OCI-LY3 (cell line): Measurements from ENCODE around the gene C1orf116.

ENCODE experiments used
- H2AFZ ChIP-seq: fragments of 200-600, 300-600 bp; shearing (Covaris generic); 2 replicates; pipeline ENCODE4 v1.6.0; 2014; ENCODE audit warnings: antibody characterized with exemption, low read depth, low read length
- H3K27ac ChIP-seq: fragments of 200-600, 300-600 bp; sonication (generic); 2 replicates; pipeline ENCODE4 v1.5.1; 2014; ENCODE audit warnings: mild to moderate bottlenecking, low read length, moderate library complexity, mixed read lengths
- H3K27me3 ChIP-seq: fragments of 200-600, 300-600 bp; sonication (generic); 2 replicates; pipeline ENCODE4 v1.6.1; 2014; ENCODE audit warnings: low read depth, low read length, mixed read lengths
- H3K36me3 ChIP-seq: fragments of 200-600, 300-600 bp; sonication (generic); replicated peaks from 2 replicates; pipeline ENCODE3; 2014; ENCODE audit warnings: low read depth, low read length, mixed read lengths
- H3K4me1 ChIP-seq: fragments of 300-600, 200-600 bp; sonication (generic); 2 replicates; pipeline ENCODE4 v1.6.1; 2014; ENCODE audit warnings: low read length, mixed read lengths
- H3K4me2 ChIP-seq: fragments of 200-600, 300-600 bp; sonication (generic); 2 replicates; pipeline ENCODE4 v1.6.1; 2014; ENCODE audit warnings: low read length, mixed read lengths
- H3K4me3 ChIP-seq: fragments of 300-600, 200-600 bp; sonication (generic); 2 replicates; pipeline ENCODE4 v1.5.1; 2014; ENCODE audit warnings: antibody characterized with exemption, mild to moderate bottlenecking, low read length, moderate library complexity
- H3K79me2 ChIP-seq: fragments of 300-600, 200-600 bp; shearing (Covaris generic); 2 replicates; pipeline ENCODE4 v1.6.1; 2014; ENCODE audit warnings: mild to moderate bottlenecking, low read length, mixed read lengths
- H3K9ac ChIP-seq: fragments of 300-600, 200-600 bp; shearing (Covaris generic); 2 replicates; pipeline ENCODE4 v1.6.0; 2014; ENCODE audit warnings: mild to moderate bottlenecking, low read length, moderate library complexity
- H3K9me3 ChIP-seq: fragments of 200-600, 300-600 bp; shearing (Covaris generic); 2 replicates; pipeline ENCODE4 v1.6.1; 2014; ENCODE audit warnings: low read length, mixed read lengths; ENCODE audit not compliant: insufficient read depth
- H4K20me1 ChIP-seq: fragments of 200-600, 300-600 bp; sonication (generic); 2 replicates; pipeline ENCODE4 v1.6.1; 2016; ENCODE audit warnings: low read length, mixed read lengths; ENCODE audit not compliant: insufficient read depth
- CTCF ChIP-seq: fragments of 200-600, 300-600 bp; sonication (generic); IDR thresholded peaks from 2 replicates; pipeline ENCODE4 v1.5.1; 2014; ENCODE audit warnings: antibody characterized with exemption, low read length, low read depth
- EZH2phosphoT487 ChIP-seq: fragments of 200-600 bp; shearing (Covaris generic); IDR thresholded peaks from 2 replicates; pipeline ENCODE4 v1.6.1; 2018; ENCODE audit warnings: antibody characterized with exemption, mixed run types, low read depth

Gene C1orf116

GRCh38 chr1:207073906-207074820 lies 41.6 kb upstream of the C1orf116 start:
- Histone ChIP-seq H4K20me1 (no peaks in the 10 kb centered on the region), H3K4me3 (no peak overlapping the region), H2AFZ (no peak overlapping the region), H3K27me3 (no peaks in the 10 kb centered on the region), H3K4me1 (peaks cover 14% of the 10 kb centered on the region), H3K27ac (no peak overlapping the region), H3K79me2 (no peaks in the 10 kb centered on the region), H3K9me3 (no peaks in the 10 kb centered on the region), H3K9ac (no peak overlapping the region), H3K36me3 (peaks cover 15% of the 10 kb centered on the region), H3K4me2 (no peak overlapping the region)
- TF ChIP-seq CTCF: no peak
- no peak for TF ChIP-seq EZH2phosphoT487

- TF ChIP-seq CTCF (no peak), EZH2phosphoT487 (no peak)
- H3K4me1 ChIP-seq: peaks cover 14% of the 10 kb centered on the region
- H3K9ac ChIP-seq: no peak overlapping the region
- no peaks in the 10 kb centered on the region for H3K9me3 ChIP-seq
- peaks cover 22% of the 10 kb centered on the region for H3K36me3 ChIP-seq
- no peaks in the 10 kb centered on the region for H3K79me2 ChIP-seq
- no peak overlapping the region for H3K4me3 ChIP-seq
- H2AFZ ChIP-seq: no peak overlapping the region
- no peaks in the 10 kb centered on the region for H4K20me1 ChIP-seq
- H3K27ac ChIP-seq: no peak overlapping the region
- H3K27me3 ChIP-seq: no peaks in the 10 kb centered on the region
- H3K4me2 ChIP-seq: no peak overlapping the region
Observed at GRCh38 chr1:207072233-207072632, 39.7 kb upstream of the C1orf116 start.

- no peaks in the 10 kb centered on the region for H3K27me3 ChIP-seq
- no peaks in the 10 kb centered on the region for H3K9me3 ChIP-seq
- TF ChIP-seq EZH2phosphoT487 (no peak), CTCF (no peak)
- H3K4me1 ChIP-seq: peaks cover 14% of the 10 kb centered on the region
- no peak overlapping the region for H3K27ac ChIP-seq
- no peak overlapping the region for H3K4me2 ChIP-seq
- H4K20me1 ChIP-seq: no peaks in the 10 kb centered on the region
- no peak overlapping the region for H3K9ac ChIP-seq
- H2AFZ ChIP-seq: no peak overlapping the region
- H3K79me2 ChIP-seq: no peaks in the 10 kb centered on the region
- H3K4me3 ChIP-seq: no peak overlapping the region
- peaks cover 22% of the 10 kb centered on the region for H3K36me3 ChIP-seq
Observed at GRCh38 chr1:207071426-207071825, 38.9 kb upstream of the C1orf116 start.

- no peak overlapping the region for H3K27ac ChIP-seq
Observed at GRCh38 chr1:207070811-207071210, 38.3 kb upstream of the C1orf116 start.

More at GRCh38 chr1:207070811-207071210, 38.3 kb upstream of the C1orf116 start:
- no peaks in the 10 kb centered on the region for H4K20me1 ChIP-seq
- peaks cover 22% of the 10 kb centered on the region for H3K36me3 ChIP-seq
- H3K4me2 ChIP-seq: no peak overlapping the region
- H3K79me2 ChIP-seq: no peaks in the 10 kb centered on the region
- TF ChIP-seq EZH2phosphoT487 (no peak), CTCF (no peak)
- H3K4me1 ChIP-seq: peaks cover 14% of the 10 kb centered on the region
- H3K4me3 ChIP-seq: no peak overlapping the region
- H2AFZ ChIP-seq: no peak overlapping the region
- H3K27me3 ChIP-seq: no peaks in the 10 kb centered on the region
- no peaks in the 10 kb centered on the region for H3K9me3 ChIP-seq
- no peak overlapping the region for H3K9ac ChIP-seq
